H9 (cell line): ENCODE measurements around the gene CACNB2. TPM values are rescaled to one million over a fixed set of nuclear protein-coding genes. Genes with fewer than 3 reads are reported as not detected.

Experiments used
- DNase-seq: peaks from one replicate; pipeline ENCODE4 v3.0.0-alpha.2; 2017
- H2AFZ ChIP-seq: one replicate; pipeline ENCODE4 v1.6.1; 2013; ENCODE audit warnings: mild to moderate bottlenecking, low read length, control low read depth, moderate library complexity
- H2AK5ac ChIP-seq: 2 replicates; pipeline ENCODE4 v1.6.1; 2013; ENCODE audit warnings: low read length, control low read depth, mixed read lengths; ENCODE audit not compliant: insufficient read length
- H2BK120ac ChIP-seq: one replicate; pipeline ENCODE4 v1.6.1; 2013; ENCODE audit warnings: low read depth, mild to moderate bottlenecking, low read length, control low read depth, inconsistent platforms; ENCODE audit not compliant: poor library complexity, severe bottlenecking
- H2BK12ac ChIP-seq: 2 replicates; pipeline ENCODE4 v1.6.1; 2013; ENCODE audit warnings: low read length, control low read depth, mixed read lengths, low read depth; ENCODE audit not compliant: insufficient read length
- H2BK15ac ChIP-seq: 2 replicates; pipeline ENCODE4 v1.6.1; 2013; ENCODE audit warnings: low read depth, low read length, control low read depth
- H2BK20ac ChIP-seq: one replicate; pipeline ENCODE4 v1.6.1; 2013; ENCODE audit warnings: low read depth, mild to moderate bottlenecking, low read length, control low read depth, inconsistent platforms; ENCODE audit not compliant: poor library complexity, severe bottlenecking
- H2BK5ac ChIP-seq: 2 replicates; pipeline ENCODE4 v1.6.1; 2013; ENCODE audit warnings: low read length, control low read depth, mixed read lengths; ENCODE audit not compliant: insufficient read length
- H3K14ac ChIP-seq: 2 replicates; pipeline ENCODE4 v1.6.1; 2013; ENCODE audit warnings: low read length, control low read depth; ENCODE audit not compliant: insufficient read depth
- H3K18ac ChIP-seq: 2 replicates; pipeline ENCODE4 v1.6.1; 2013; ENCODE audit warnings: low read depth, mild to moderate bottlenecking, mixed read lengths, low read length, control low read depth; ENCODE audit not compliant: insufficient read length
- H3K23ac ChIP-seq: 2 replicates; pipeline ENCODE4 v1.6.1; 2013; ENCODE audit warnings: low read length, control low read depth, mixed read lengths, low read depth; ENCODE audit not compliant: insufficient read length
- H3K23me2 ChIP-seq: 2 replicates; pipeline ENCODE4 v1.6.1; 2013; ENCODE audit warnings: low read depth, mild to moderate bottlenecking, mixed read lengths, low read length, control low read depth; ENCODE audit not compliant: insufficient read length, poor library complexity, severe bottlenecking
- H3K27ac ChIP-seq: 2 replicates; pipeline ENCODE4 v1.5.1; 2013; ENCODE audit warnings: low read length, control low read depth, mixed read lengths, low read depth; ENCODE audit not compliant: insufficient read length
- H3K27me3 ChIP-seq: 2 replicates; pipeline ENCODE4 v1.6.1; 2013; ENCODE audit warnings: low read length, control low read depth, inconsistent platforms; ENCODE audit not compliant: insufficient read depth
- H3K4ac ChIP-seq: 2 replicates; pipeline ENCODE4 v1.6.1; 2013; ENCODE audit warnings: low read depth, mild to moderate bottlenecking, control low read depth, inconsistent platforms, low read length, moderate library complexity
- H3K4me1 ChIP-seq: 2 replicates; pipeline ENCODE4 v1.6.1; 2013; ENCODE audit warnings: low read length, control low read depth, inconsistent platforms; ENCODE audit not compliant: insufficient read depth
- H3K4me2 ChIP-seq: 2 replicates; pipeline ENCODE4 v1.6.1; 2013; ENCODE audit warnings: low read length, control low read depth, mixed read lengths; ENCODE audit not compliant: insufficient read length, insufficient read depth
- H3K56ac ChIP-seq: 2 replicates; pipeline ENCODE4 v1.6.1; 2013; ENCODE audit warnings: low read depth, mild to moderate bottlenecking, mixed read lengths, low read length, control low read depth; ENCODE audit not compliant: insufficient read length
- H3K79me1 ChIP-seq: 2 replicates; pipeline ENCODE4 v1.6.1; 2013; ENCODE audit warnings: low read depth, mild to moderate bottlenecking, moderate library complexity, low read length, control low read depth, inconsistent platforms; ENCODE audit not compliant: insufficient read depth, poor library complexity, severe bottlenecking
- H3K79me2 ChIP-seq: 2 replicates; pipeline ENCODE4 v1.6.1; 2013; ENCODE audit warnings: low read length, control low read depth, inconsistent platforms; ENCODE audit not compliant: insufficient read depth
- H3K9ac ChIP-seq: 2 replicates; pipeline ENCODE4 v1.6.1; 2013; ENCODE audit warnings: low read length, control low read depth, mixed read lengths; ENCODE audit not compliant: insufficient read length; ENCODE audit errors: extremely low read depth
- H3K9me3 ChIP-seq: one replicate; pipeline ENCODE4 v1.6.1; 2013; ENCODE audit warnings: low read depth, low read length, inconsistent platforms; ENCODE audit not compliant: control insufficient read depth
- H3T11ph ChIP-seq: one replicate; pipeline ENCODE4 v1.6.1; 2013; ENCODE audit warnings: mild to moderate bottlenecking, low read length, control low read depth, inconsistent platforms
- H4K20me1 ChIP-seq: one replicate; pipeline ENCODE4 v1.6.1; 2013; ENCODE audit not compliant: control insufficient read depth, insufficient read length, insufficient read depth
- H4K5ac ChIP-seq: 2 replicates; pipeline ENCODE4 v1.6.1; 2013; ENCODE audit warnings: low read depth, mild to moderate bottlenecking, mixed read lengths, low read length, control low read depth; ENCODE audit not compliant: insufficient read length
- H4K8ac ChIP-seq: replicated peaks from 2 replicates; pipeline ENCODE4 v1.6.1; 2013; ENCODE audit warnings: low read length, control low read depth, mixed read lengths, low read depth; ENCODE audit not compliant: insufficient read length
- H4K91ac ChIP-seq: 2 replicates; pipeline ENCODE4 v1.6.1; 2013; ENCODE audit warnings: low read depth, mild to moderate bottlenecking, moderate library complexity, mixed read lengths, low read length, control low read depth; ENCODE audit not compliant: insufficient read length
- H3K27ac Mint-ChIP-seq, 3 experiments: 2 replicates in 2 of 3; 3 replicates in 1 of 3; pipeline ENCODE4 v1.8.0; 2020 to 2021; ENCODE audit warnings: mixed read lengths in 3 of 3, mild to moderate bottlenecking in 1 of 3, moderate library complexity in 1 of 3
- H3K27me3 Mint-ChIP-seq: 2 replicates; pipeline ENCODE4 v1.8.0; 2021; ENCODE audit warnings: low read depth, mild to moderate bottlenecking, moderate library complexity, mixed read lengths
- H3K36me3 Mint-ChIP-seq, 3 experiments: 2 replicates in 2 of 3; 3 replicates in 1 of 3; pipeline ENCODE4 v1.8.0; 2020 to 2021; ENCODE audit warnings: low read depth in 3 of 3, mixed read lengths in 3 of 3; ENCODE audit not compliant: insufficient read depth in 1 of 3
- H3K4me1 Mint-ChIP-seq, 2 experiments: 2 replicates each; pipeline ENCODE4 v1.8.0; 2020; ENCODE audit warnings: mixed read lengths in 2 of 2
- H3K4me3 Mint-ChIP-seq, 2 experiments: 2 replicates in 1 of 2; 3 replicates in 1 of 2; pipeline ENCODE4 v1.8.0; 2020 to 2021; ENCODE audit warnings: mild to moderate bottlenecking in 2 of 2, mixed read lengths in 2 of 2, moderate library complexity in 1 of 2
- H3K9me3 Mint-ChIP-seq, 2 experiments: 2 replicates in 1 of 2; 3 replicates in 1 of 2; pipeline ENCODE4 v1.8.0; 2020; ENCODE audit warnings: mild to moderate bottlenecking in 2 of 2, mixed read lengths in 2 of 2, moderate library complexity in 1 of 2
- CTCF ChIP-seq: fragments of 200-600 bp; sonication (generic); conservative IDR thresholded peaks from 3 replicates; pipeline ENCODE4 v1.8.0; 2021; ENCODE audit warnings: antibody characterized with exemption, mild to moderate bottlenecking
- WGBS: extraction: QIAGEN DNeasy Blood & Tissue Kit; methylation state at CpG from one replicate; pipeline ENCODE4 v1.1.7; 2013; ENCODE audit warnings: missing lambda C conversion rate, low lambda C conversion rate, mixed read lengths; ENCODE audit not compliant: insufficient read length; ENCODE audit errors: extremely low coverage; 5-methylcytosine and 5-hydroxymethylcytosine counted together
- total RNA-seq: library from RNA; stranded (reverse); gene quantifications from 2 replicates; pipeline ENCODE4 v1.2.1, GENCODE V29; 2021

Gene CACNB2
- total RNA-seq, 1 experiment from 2014 or later, result 2.6 TPM

- no peaks in the 10 kb centered on the region for H3K27me3 Mint-ChIP-seq
- H2BK20ac ChIP-seq, result no peak overlapping the region
- H3K27ac Mint-ChIP-seq, result no peak overlapping the region
- no peak overlapping the region for H4K8ac ChIP-seq
- no peak overlapping the region for H2BK5ac ChIP-seq
- H3K4me1 Mint-ChIP-seq, result no peaks in the 10 kb centered on the region
- no peak overlapping the region for H3K4me2 ChIP-seq
- no peak overlapping the region for H3K18ac ChIP-seq
- no peak overlapping the region for H3K23ac ChIP-seq
- H3K9me3 Mint-ChIP-seq, result no peaks in the 10 kb centered on the region
- no peak overlapping the region for H2AFZ ChIP-seq
- H2BK120ac ChIP-seq, result no peak overlapping the region
- H3K23me2 ChIP-seq, result no peaks in the 10 kb centered on the region
- H2AK5ac ChIP-seq, result no peak overlapping the region
- no peak overlapping the region for H3K4me3 Mint-ChIP-seq
- H3K79me1 ChIP-seq, result no peaks in the 10 kb centered on the region
- WGBS, result no CpG with 5 or more reads among the region's 2 CpGs
- H3K27me3 ChIP-seq, result no peaks in the 10 kb centered on the region
- peaks cover 4 to 21% (median 6%) of the 10 kb centered on the region in 3 experiments; a peak in 5 of 7 replicates for H3K36me3 Mint-ChIP-seq
- no peak overlapping the region for H3K9ac ChIP-seq
- H3K79me2 ChIP-seq, result no peaks in the 10 kb centered on the region
- no peak overlapping the region for H3T11ph ChIP-seq
- H3K14ac ChIP-seq, result no peak overlapping the region
- H4K20me1 ChIP-seq, result no peaks in the 10 kb centered on the region
- H2BK15ac ChIP-seq, result no peak overlapping the region
- no peak overlapping the region for H3K4ac ChIP-seq
- no peak overlapping the region for H3K27ac ChIP-seq
- no peak overlapping the region for H4K5ac ChIP-seq
- peaks cover 42% of the 10 kb centered on the region for H3K9me3 ChIP-seq
- H4K91ac ChIP-seq, result no peak overlapping the region
- no peaks in the 10 kb centered on the region for H3K4me1 ChIP-seq
- DNase-seq, result no peak
- no peak for TF ChIP-seq CTCF
- no peak overlapping the region for H2BK12ac ChIP-seq
- H3K56ac ChIP-seq, result no peak overlapping the region
Measured at GRCh38 chr10:18551473-18551872, 411.2 kb downstream of the CACNB2 start.
